T follicular helper cell (primary cell): ENCODE results near the gene TRPM3.

Source experiments
- DNase-seq: peaks from one replicate; pipeline ENCODE4 v3.0.0-alpha.2; 2020; ENCODE audit warnings: low read depth

Gene TRPM3

DNA sequence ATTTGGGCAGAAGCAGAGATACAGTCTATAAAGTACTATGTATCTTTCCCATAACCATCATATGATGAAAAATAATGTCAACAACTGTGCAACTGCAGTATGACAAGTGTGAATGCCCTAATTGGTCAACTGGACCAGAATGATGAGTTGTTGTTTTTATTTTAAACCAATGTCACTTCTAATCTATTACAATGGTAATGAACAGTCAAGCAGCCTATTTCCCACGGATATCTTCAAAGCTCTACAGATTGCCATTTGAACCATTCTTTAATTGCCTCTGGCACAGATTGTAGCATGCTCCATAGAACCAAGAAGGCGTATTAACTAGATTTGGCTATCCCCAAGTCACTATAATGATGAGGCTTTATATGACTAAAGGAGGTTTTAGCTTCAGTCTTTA lies 233.6 kb downstream of the TRPM3 start:
- no peak for DNase-seq

- no peak for DNase-seq
Measured at GRCh38 chr9:70883963-70884793, 237.2 kb downstream of the TRPM3 start.

- no peak for DNase-seq
Measured at GRCh38 chr9:70883056-70883455, 238.4 kb downstream of the TRPM3 start.

- no peak for DNase-seq
Measured at GRCh38 chr9:70881333-70881732, 240.1 kb downstream of the TRPM3 start.

GRCh38 chr9:70880535-70880934 lies 240.9 kb downstream of the TRPM3 start:
- no peak for DNase-seq

DNA sequence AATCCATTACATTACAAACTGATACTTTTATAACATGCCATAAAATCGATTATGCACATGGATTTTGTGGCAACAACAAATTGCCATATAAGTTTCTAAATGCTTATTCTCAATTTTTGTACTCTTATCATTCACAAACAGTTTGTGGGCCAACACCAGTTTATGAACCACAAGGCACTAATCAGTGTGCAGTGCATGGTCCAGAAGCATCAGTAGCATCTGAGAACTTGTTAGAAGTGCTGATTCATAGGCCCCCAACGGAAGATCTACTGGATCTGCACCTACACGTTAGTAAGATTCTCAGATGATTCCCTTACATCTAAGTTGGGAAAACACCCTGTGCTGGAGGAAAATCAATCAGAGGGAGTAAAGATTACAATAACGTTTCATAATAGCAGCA lies 242.8 kb downstream of the TRPM3 start:
- DNase-seq: no peak

GRCh38 chr9:70874451-70874850 lies 247.0 kb downstream of the TRPM3 start:
- DNase-seq: no peak

DNA sequence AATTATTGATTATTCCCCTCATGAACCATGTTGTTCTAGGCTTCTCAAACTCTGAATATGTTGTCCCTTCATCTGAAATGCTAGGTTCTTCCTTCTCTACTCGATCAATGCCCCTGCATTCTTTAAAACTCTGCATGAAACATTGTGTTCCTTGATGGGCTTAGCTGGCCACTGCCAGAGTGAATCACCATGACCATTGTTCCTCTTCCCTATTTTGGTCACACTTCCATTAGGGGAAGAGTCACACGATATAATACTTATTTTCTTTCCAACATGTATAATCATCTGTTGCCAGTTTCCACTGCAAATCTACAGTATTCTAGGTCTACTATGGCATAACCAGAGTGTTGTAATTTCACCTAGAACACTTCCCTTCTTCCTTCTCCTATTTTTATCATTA lies 247.9 kb downstream of the TRPM3 start:
- no peak for DNase-seq

- DNase-seq: no peak
Measured at GRCh38 chr9:70868661-70869652, 252.5 kb downstream of the TRPM3 start.

- no peak for DNase-seq
Measured at GRCh38 chr9:70868041-70868440, 253.4 kb downstream of the TRPM3 start.

DNA sequence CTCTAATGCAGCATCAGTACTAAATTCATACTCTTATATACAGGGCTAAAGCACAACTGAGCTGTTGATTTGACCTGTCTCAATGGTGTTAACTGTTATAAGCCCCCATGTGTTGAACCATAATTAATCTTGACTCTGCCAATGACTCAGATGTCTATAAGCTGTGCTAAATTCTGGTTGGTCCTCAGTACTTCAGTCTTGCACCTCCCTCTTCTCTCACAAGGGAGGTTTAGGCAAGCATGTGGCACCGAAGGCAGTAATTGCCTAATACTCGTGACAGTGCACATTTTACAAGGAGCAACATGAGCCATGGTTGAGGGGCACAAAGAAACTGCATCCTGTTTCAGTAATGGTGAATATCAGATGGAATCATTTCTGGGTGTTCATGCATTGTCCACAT lies 255.9 kb downstream of the TRPM3 start:
- no peak for DNase-seq

DNA sequence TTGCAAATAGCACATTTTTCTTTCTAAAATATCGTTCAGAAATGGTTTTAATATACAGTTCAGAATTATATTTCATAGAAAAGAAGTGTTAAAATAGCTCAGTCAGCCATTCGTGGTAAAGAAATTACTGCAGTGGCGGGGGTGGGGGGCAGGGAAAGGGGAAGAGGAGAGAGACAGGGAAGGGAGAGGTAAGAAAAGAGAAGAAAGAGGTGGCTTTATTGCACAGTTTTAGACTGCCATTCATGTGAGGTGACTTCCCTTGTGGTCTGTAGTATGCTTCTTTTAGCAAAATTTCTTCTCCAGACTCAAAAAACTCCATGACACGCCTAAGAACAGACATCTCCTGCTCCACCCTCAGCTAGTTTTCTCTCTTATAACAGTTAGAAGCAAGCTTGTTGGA lies 259.6 kb downstream of the TRPM3 start:
- no peak for DNase-seq

- no peak for DNase-seq
Measured at GRCh38 chr9:70861376-70861775, 260.0 kb downstream of the TRPM3 start.

DNA sequence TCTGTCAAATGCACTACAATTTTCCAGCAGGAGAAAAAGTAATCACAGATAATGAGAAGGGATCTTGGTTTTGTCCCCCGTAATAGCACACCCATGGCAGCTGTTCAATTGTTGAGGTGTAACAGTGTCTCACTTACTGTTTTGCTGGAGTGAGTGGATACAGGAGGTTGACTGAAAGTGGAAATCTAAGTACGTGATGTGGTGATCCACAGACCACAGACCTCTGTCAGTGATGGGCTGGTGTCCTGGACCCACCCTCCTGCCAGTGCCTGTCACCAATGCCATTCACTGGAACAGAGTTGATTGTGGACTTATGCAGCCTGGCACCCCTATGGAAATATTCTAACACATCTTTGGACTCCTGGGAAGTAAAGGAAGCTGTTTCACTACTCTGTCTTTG lies 261.7 kb downstream of the TRPM3 start:
- DNase-seq: no peak

DNA sequence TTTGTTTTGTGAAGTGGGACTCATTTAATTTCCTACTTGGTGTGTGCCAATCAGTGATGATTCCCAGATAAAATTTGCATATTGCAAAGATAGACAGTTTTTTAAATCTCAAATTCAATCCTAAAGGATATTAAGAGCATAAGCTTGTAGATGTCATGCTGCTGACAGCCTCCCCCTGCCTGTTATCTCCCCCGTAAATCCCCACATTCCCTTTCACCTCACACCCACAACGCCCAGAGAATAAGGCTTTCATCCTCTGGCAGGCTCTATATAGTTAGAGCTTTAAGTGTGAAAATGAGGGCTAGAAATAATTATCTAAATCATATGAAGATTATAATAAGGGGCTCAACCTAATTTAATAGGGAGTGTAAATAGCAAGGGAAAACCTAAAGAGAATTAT lies 265.0 kb downstream of the TRPM3 start:
- no peak for DNase-seq

GRCh38 chr9:70852711-70853240 lies 268.6 kb downstream of the TRPM3 start:
- no peak for DNase-seq

DNA sequence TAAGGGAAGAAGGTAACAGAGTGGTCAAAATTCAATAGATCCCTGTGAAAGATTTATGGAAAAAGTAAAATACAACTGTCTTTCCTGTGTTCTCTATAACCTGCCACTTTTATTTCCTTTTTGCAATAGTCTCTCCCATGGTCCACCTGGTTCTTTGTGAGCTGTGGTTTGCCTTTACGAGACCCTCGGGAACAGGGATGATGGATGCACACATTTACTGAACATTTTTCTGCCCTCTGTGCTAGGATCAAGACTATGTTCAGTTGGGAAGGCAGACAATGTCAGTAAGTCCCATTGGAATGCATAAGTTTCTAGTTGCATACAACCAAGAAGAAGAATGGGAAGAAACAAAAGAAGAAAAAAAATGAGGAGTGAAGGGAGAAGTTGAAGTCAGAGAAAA lies 281.2 kb downstream of the TRPM3 start:
- DNase-seq: no peak

DNA sequence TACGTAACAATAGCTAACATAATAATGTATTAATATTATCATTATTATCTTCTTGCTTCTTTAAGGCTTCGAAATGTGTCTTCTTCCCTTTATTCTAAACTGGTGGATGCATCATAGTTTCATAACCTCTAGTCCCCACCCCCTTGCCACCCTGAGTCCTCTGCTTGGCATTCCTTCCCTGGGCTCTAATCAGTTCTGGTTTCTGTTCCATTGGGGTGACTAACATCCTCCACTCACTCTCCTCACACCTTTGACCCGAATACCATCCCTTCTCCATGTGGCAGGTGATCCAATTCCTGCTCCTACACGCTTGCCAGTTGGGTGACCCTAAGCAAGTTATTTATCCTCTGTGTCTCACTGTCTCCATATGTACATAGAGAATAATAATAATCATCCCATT lies 286.1 kb downstream of the TRPM3 start:
- no peak for DNase-seq

- DNase-seq: no peak
Measured at GRCh38 chr9:70832492-70832891, 288.9 kb downstream of the TRPM3 start.

DNA sequence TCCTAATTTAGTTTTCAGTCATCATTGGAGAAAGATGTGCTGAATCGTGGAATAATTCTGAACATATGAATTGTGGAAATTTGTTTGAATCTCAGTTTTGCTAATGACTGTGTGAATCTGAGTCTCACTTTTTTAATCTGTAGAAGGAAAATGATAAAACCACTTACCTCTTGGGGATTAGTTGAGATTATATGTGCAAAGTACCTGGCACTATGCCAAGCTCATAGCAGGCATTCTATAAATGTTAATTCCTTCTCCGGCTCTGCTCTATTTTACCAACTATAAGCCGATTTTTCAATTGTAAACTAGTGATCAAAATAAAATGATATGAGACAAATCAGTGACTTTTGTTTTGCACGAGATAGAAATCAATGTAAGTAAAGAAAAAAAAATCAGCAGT lies 290.8 kb downstream of the TRPM3 start:
- DNase-seq: no peak

- DNase-seq: no peak
Measured at GRCh38 chr9:70829591-70830265, 291.7 kb downstream of the TRPM3 start.

- no peak for DNase-seq
Measured at GRCh38 chr9:70826562-70826961, 294.9 kb downstream of the TRPM3 start.
